Glomerular endothelial cell (primary cell): ENCODE measurements around the gene CBLN3. TPM values are rescaled to one million over a fixed set of nuclear protein-coding genes. Genes with fewer than 3 reads are reported as not detected.

Source experiments
- DNase-seq: peaks from one replicate; pipeline ENCODE4 v3.0.0-alpha.2; 2011; ENCODE audit warnings: low read depth, low spot score; ENCODE audit errors: extremely low read depth
- total RNA-seq: library from RNA; depleted of rRNA; stranded (reverse); fragments of >200 nt; gene quantifications from 2 replicates; pipeline ENCODE4 v1.2.3, GENCODE V29; 2015

CBLN3 gene
- total RNA-seq, 1 donor from 2014 or later, result 4.7 TPM

GRCh38 chr14:24426912-24427536, 2.4 kb downstream of the CBLN3 start:
- no peak for DNase-seq

GRCh38 chr14:24426150-24426911, 3.1 kb downstream of the CBLN3 start:
- DNase-seq, result no peak

- DNase-seq, result peak; percentile 71
These were observed 3.8 kb downstream of the CBLN3 start for GRCh38 chr14:24425704-24426103.

- DNase-seq, result no peak
These were observed 6.5 kb downstream of the CBLN3 start for GRCh38 chr14:24422694-24423601.

- no peak for DNase-seq
These were observed 7.2 kb downstream of the CBLN3 start for GRCh38 chr14:24422261-24422660.

GRCh38 chr14:24418492-24418873, 11.0 kb downstream of the CBLN3 start:
- no peak for DNase-seq

- no peak for DNase-seq
These were observed 11.5 kb downstream of the CBLN3 start for GRCh38 chr14:24417832-24418491.

GRCh38 chr14:24416932-24417619, 12.4 kb downstream of the CBLN3 start:
- DNase-seq, result no peak

- no peak for DNase-seq
These were observed 13.1 kb downstream of the CBLN3 start for GRCh38 chr14:24416254-24416931.

- DNase-seq, result no peak
These were observed 13.8 kb downstream of the CBLN3 start for GRCh38 chr14:24415421-24416253.

- DNase-seq, result no peak
These were observed 14.6 kb downstream of the CBLN3 start for GRCh38 chr14:24414732-24415420.

GRCh38 chr14:24414077-24414476, 15.4 kb downstream of the CBLN3 start:
- no peak for DNase-seq

GRCh38 chr14:24411443-24412389, 17.8 kb downstream of the CBLN3 start:
- DNase-seq, result no peak

- DNase-seq, result no peak
These were observed 19.5 kb downstream of the CBLN3 start for GRCh38 chr14:24409956-24410355.

GRCh38 chr14:24409192-24409591, 20.3 kb downstream of the CBLN3 start:
- no peak for DNase-seq

GRCh38 chr14:24408764-24409163, 20.7 kb downstream of the CBLN3 start:
- no peak for DNase-seq
